K562 (cell line): ENCODE data around the gene CCDC61. TPM values are rescaled to one million over a fixed set of nuclear protein-coding genes. Genes with fewer than 3 reads are reported as not detected.

ENCODE experiments used
- ATAC-seq: fragments of 200-7000 bp; cut with Tn5 transposase; 3 replicates; pipeline ENCODE4 v1.9.1; 2020; ENCODE audit warnings: moderate library complexity
- BruUV-seq: library from RNA; stranded (reverse); fragments of 400-500 nt; replicated peaks from 2 replicates; lab custom pipeline; 2021; lab: Mats Ljungman, UMichigan
- CTCF ChIA-PET: fragments of 300-600 bp; formaldehyde crosslinking; extraction: SDS; loops from one replicate; lab custom pipeline; 2021; ENCODE audit warnings: low intra/inter-chr PET ratio; lab: Yijun Ruan, JAX
- POLR2A ChIA-PET: fragments of 300-600, 350-650 bp; sonication (Branson Sonifier 250); formaldehyde crosslinking; extraction: SDS; loops from one replicate; lab custom pipeline; 2021; ENCODE audit warnings: antibody characterized with exemption, inconsistent platforms; lab: Yijun Ruan, JAX
- DNase-seq, 4 experiments: peaks; one replicate each; pipeline versions ENCODE4 v3.0.0 to v3.0.0-alpha.2; 2011 to 2018; ENCODE audit warnings: low spot score in 3 of 4, mixed read lengths in 3 of 4; ENCODE audit errors: extremely low read depth in 1 of 4
- FAIRE-seq: peaks from 2 replicates; lab custom pipeline; 2011; peaks lifted over from hg19 to GRCh38; lab: Jason Lieb, UNC
- H2AFZ ChIP-seq: 2 replicates; pipeline ENCODE4 v1.6.0; 2011; ENCODE audit warnings: low read depth, low read length, control low read depth, inconsistent platforms
- H3K27ac ChIP-seq: fragments of 200-600 bp; 3 replicates; pipeline ENCODE4 v1.8.0; 2011; ENCODE audit warnings: low read depth, mild to moderate bottlenecking, control low read depth, inconsistent platforms, low read length, moderate library complexity, mixed read lengths; ENCODE audit errors: extremely low read depth
- H3K27me3 ChIP-seq, 2 experiments: fragments of 300-600 bp in 1 of 2; 2 replicates in 1 of 2; 3 replicates in 1 of 2; pipeline versions ENCODE4 v1.6.0 to v1.8.0; 2011; ENCODE audit warnings: inconsistent platforms in 2 of 2, low read length in 2 of 2, mild to moderate bottlenecking in 1 of 2, mixed read lengths in 1 of 2, moderate library complexity in 1 of 2; ENCODE audit not compliant: control insufficient read depth in 2 of 2, insufficient read depth in 2 of 2
- H3K36me3 ChIP-seq: fragments of 300-600 bp; 3 replicates; pipeline ENCODE4 v1.8.0; 2011; ENCODE audit warnings: mild to moderate bottlenecking, low read length, inconsistent platforms; ENCODE audit not compliant: control insufficient read depth, insufficient read depth
- H3K4me1 ChIP-seq, 2 experiments: fragments of 200-600 bp in 1 of 2; replicated peaks in 1 of 2; 2 replicates in 1 of 2; 3 replicates in 1 of 2; pipeline versions ENCODE4 v1.5.1 to v1.8.0; 2011; ENCODE audit warnings: inconsistent platforms in 2 of 2, low read length in 2 of 2, mild to moderate bottlenecking in 1 of 2, mixed read lengths in 1 of 2, moderate library complexity in 1 of 2; ENCODE audit not compliant: control insufficient read depth in 2 of 2, insufficient read depth in 2 of 2
- H3K4me2 ChIP-seq: 2 replicates; pipeline ENCODE4 v1.6.1; 2011; ENCODE audit warnings: low read length, control low read depth, inconsistent platforms, mixed read lengths; ENCODE audit not compliant: insufficient read depth
- H3K4me3 ChIP-seq: fragments of 200-600 bp; sonication (generic), shearing (Covaris generic); 2 replicates; pipeline ENCODE4 v1.5.1; 2016; ENCODE audit warnings: control low read depth, inconsistent platforms
- H3K79me2 ChIP-seq: fragments of 200-600 bp; 3 replicates; pipeline ENCODE4 v1.8.0; 2011; ENCODE audit warnings: low read length, inconsistent platforms; ENCODE audit not compliant: control insufficient read depth, insufficient read depth
- H3K9ac ChIP-seq, 2 experiments: 2 replicates each; pipeline versions ENCODE4 v1.6.0 to v1.6.1; 2011; ENCODE audit warnings: low read depth in 2 of 2, low read length in 2 of 2, control low read depth in 1 of 2, inconsistent platforms in 1 of 2, mild to moderate bottlenecking in 1 of 2, mixed read lengths in 1 of 2; ENCODE audit not compliant: insufficient read depth in 1 of 2
- H3K9me1 ChIP-seq: one replicate; pipeline ENCODE4 v1.6.0; 2011; ENCODE audit warnings: inconsistent platforms, mild to moderate bottlenecking, low read length, moderate library complexity; ENCODE audit not compliant: control insufficient read depth, insufficient read depth
- H3K9me3 ChIP-seq: replicated peaks from 2 replicates; pipeline ENCODE4 v1.5.1; 2011; ENCODE audit warnings: low read depth, low read length, inconsistent platforms; ENCODE audit not compliant: control insufficient read depth, insufficient read depth
- H4K20me1 ChIP-seq: replicated peaks from 2 replicates; pipeline ENCODE4 v1.6.1; 2011; ENCODE audit warnings: low read length, inconsistent platforms, mixed read lengths; ENCODE audit not compliant: control insufficient read depth, insufficient read depth
- ARID2 ChIP-seq: fragments of 450-650 bp; IDR thresholded peaks from 2 replicates; pipeline ENCODE4 v1.6.1; 2017; ENCODE audit warnings: antibody characterized with exemption, mild to moderate bottlenecking
- E2F4 ChIP-seq: sonication (generic); formaldehyde crosslinking; IDR thresholded peaks from 2 replicates; pipeline ENCODE4 v1.8.0; 2022; ENCODE audit warnings: mild to moderate bottlenecking, low read depth, missing genetic modification reagents
- ZBTB43 ChIP-seq: sonication (generic); formaldehyde crosslinking; IDR thresholded peaks from 2 replicates; pipeline ENCODE4 v1.8.0; 2023; ENCODE audit warnings: mild to moderate bottlenecking, missing genetic modification reagents
- ZNF24 ChIP-seq: fragments of 450-650 bp; IDR thresholded peaks from 2 replicates; pipeline ENCODE4 v1.6.1; 2016
- WGBS: fragments of 100-300 bp; shearing (Covaris generic); methylation state at CpG from one replicate; pipeline ENCODE4 v1.1.6; 2016; ENCODE audit warnings: low coverage, mixed read lengths; ENCODE audit not compliant: insufficient coverage; ENCODE audit errors: missing lambda C conversion rate; 5-methylcytosine and 5-hydroxymethylcytosine counted together
- in situ Hi-C: fragments of 300-500 bp; cut with MboI; formaldehyde crosslinking; loops from 4 replicates; pipeline ENCODE4 v1.15.0; 2018; ENCODE audit warnings: inconsistent platforms, mixed read lengths
- intact Hi-C: fragments of 100-400 bp; cut with micrococcal nuclease; formaldehyde crosslinking; loops from 2 replicates; pipeline ENCODE4 v1.14.2; 2022
- polyA plus RNA-seq, 8 experiments: library from polyadenylated mRNA; depleted of rRNA in 4 of 8; stranded (reverse) in 5 of 8; unstranded in 3 of 8; fragments of >200 nt; fragmentation: Nextera tagmentation in 2 of 8; fragmentation: Illumina TruSeq in 1 of 8; extraction: Ambion mirVana in 2 of 8; extraction: Trizol in 1 of 8; gene quantifications; 2 replicates each; pipeline versions ENCODE4 v1.2.1 to v1.2.3, GENCODE V29; 2011 to 2014; ENCODE audit warnings: inconsistent platforms in 1 of 8, missing spikeins in 1 of 8
- total RNA-seq, 7 experiments: library from RNA; depleted of rRNA in 6 of 7; stranded (reverse); fragments of >200 nt in 6 of 7; fragmentation: Illumina TruSeq in 2 of 7; extraction: Trizol in 2 of 7; gene quantifications; 2 replicates each; pipeline versions ENCODE4 v1.2.1 to v1.2.3, GENCODE V29; 2011 to 2021; ENCODE audit warnings: low replicate concordance in 1 of 7

The CCDC61 gene
- total and polyA plus RNA-seq, 9 of the 15 experiments (the other 6 are each of a cell fraction or from before 2014, with no cell fraction given), result 0.07 to 27.0 (median 10.3) TPM

- TF ChIP-seq ARID2, result 0 out of 2 replicates have a peak, but pooled peaks have one; percentile 19
- TF ChIP-seq ZBTB43 (CRISPR knock-in tag), result peak; percentile 99
Observed at GRCh38 chr19:45958320-45958719, 36.9 kb upstream of the CCDC61 start (continued).

GRCh38 chr19:45958769-45959516 lies 36.3 kb upstream of the CCDC61 start:
- H2AFZ ChIP-seq, result no peak overlapping the region
- 7% methylated on average over 12 of the region's 12 CpGs for WGBS
- H3K4me2 ChIP-seq, result no peak overlapping the region
- H3K9ac ChIP-seq, result no peak overlapping the region
- no peaks in the 10 kb centered on the region for H3K36me3 ChIP-seq
- POLR2A ChIA-PET, result interaction anchor here (0.5 kb wide), 1 partner anchor 14 kb away, joined by 5 read pairs; no protein-coding TSS in a partner anchor
- intact Hi-C loops (no loop called here), in situ Hi-C loops (no loop called here)
- peaks cover 26 to 55% of the 10 kb centered on the region in 2 experiments for H3K27me3 ChIP-seq
- H3K9me1 ChIP-seq, result no peaks in the 10 kb centered on the region
- DNase-seq, result no peak
- CTCF ChIA-PET, result no interaction called here
- no peak for ATAC-seq
- H3K4me3 ChIP-seq, result no peak overlapping the region
- BruUV-seq, result no TSS peak
- peaks cover 0 to 11% of the 10 kb centered on the region in 2 experiments; a peak in 2 of 5 replicates for H3K4me1 ChIP-seq
- no peak overlapping the region; the same call in 2 of the 3 replicates for H3K27ac ChIP-seq
- H4K20me1 ChIP-seq, result no peaks in the 10 kb centered on the region; the same call in 1 of the 2 replicates
- no peak for FAIRE-seq
- TF ChIP-seq ZNF24 (peak; percentile 46; the same call in 1 of the 2 replicates), E2F4 (no peak)
- no peaks in the 10 kb centered on the region for H3K9me3 ChIP-seq
- no peaks in the 10 kb centered on the region for H3K79me2 ChIP-seq
